Non-pigmented ciliary epithelial cell (primary cell): ENCODE results near the gene ETFA.

Source experiments
- DNase-seq: peaks from one replicate; pipeline ENCODE4 v3.0.0-alpha.2; 2010; ENCODE audit warnings: low read depth

Gene ETFA

GRCh38 chr15:76169911-76170800 is 141.1 kb downstream of the ETFA start:
- DNase-seq = no peak

- DNase-seq = no peak
Observed at GRCh38 chr15:76169018-76169417, 142.3 kb downstream of the ETFA start.

GRCh38 chr15:76168237-76168984 is 142.9 kb downstream of the ETFA start:
- DNase-seq = no peak

GRCh38 chr15:76165951-76166350 is 145.3 kb downstream of the ETFA start:
- no peak for DNase-seq
